Ascending aorta (tissue), 2 donors: Measurements from ENCODE around the gene KBTBD2. TPM values are rescaled to one million over a fixed set of nuclear protein-coding genes. Genes with fewer than 3 reads are reported as not detected.

ENCODE experiments used
- DNase-seq, 2 donors: peaks; one replicate each; pipeline ENCODE4 v3.0.0-alpha.2; 2019; ENCODE audit warnings: low spot score in 2 of 2
- H3K27ac ChIP-seq, 2 donors: fragments of 200-600 bp; sonication (generic); one replicate each; pipeline ENCODE4 v1.5.1; 2016 to 2017; ENCODE audit warnings: mild to moderate bottlenecking in 1 of 2
- H3K27me3 ChIP-seq: fragments of 200-600 bp; sonication (generic); one replicate; pipeline ENCODE4 v1.5.1; 2017
- H3K36me3 ChIP-seq, 2 donors: fragments of 200-600 bp; sonication (generic); one replicate each; pipeline ENCODE4 v1.5.1; 2016
- H3K4me1 ChIP-seq, 2 donors: fragments of 200-600 bp; sonication (generic); one replicate each; pipeline ENCODE4 v1.5.1; 2016 to 2017; ENCODE audit warnings: mild to moderate bottlenecking in 1 of 2
- H3K4me3 ChIP-seq, 2 donors: fragments of 200-600 bp; sonication (generic); one replicate each; pipeline ENCODE4 v1.5.1; 2016 to 2017; ENCODE audit warnings: mild to moderate bottlenecking in 1 of 2
- H3K9me3 ChIP-seq, 2 donors: fragments of 200-600 bp; sonication (generic); one replicate each; pipeline ENCODE4 v1.5.1; 2016
- intact Hi-C: fragments of 100-400 bp; cut with DNase I; formaldehyde crosslinking; loops from one replicate; pipeline ENCODE4 v1.15.1; 2023
- total RNA-seq: library from RNA; depleted of rRNA; stranded (reverse); fragments of >200 nt; gene quantifications from one replicate; pipeline ENCODE4 v1.1.0, GENCODE V29; 2016
- TF ChIP-seq, protein P1 (sequence below), 3 experiments: fragments of 200-600 bp in 2 of 3; fragments of 450-650 bp in 1 of 3; sonication (generic) in 2 of 3; IDR thresholded peaks; one replicate each; pipeline ENCODE4 v1.5.1; 2016 to 2019; ENCODE audit warnings: antibody characterized with exemption in 3 of 3, mild to moderate bottlenecking in 1 of 3, moderate library complexity in 1 of 3

KBTBD2 gene
- total RNA-seq, 1 donor from 2014 or later = 16.1 TPM

DNA sequence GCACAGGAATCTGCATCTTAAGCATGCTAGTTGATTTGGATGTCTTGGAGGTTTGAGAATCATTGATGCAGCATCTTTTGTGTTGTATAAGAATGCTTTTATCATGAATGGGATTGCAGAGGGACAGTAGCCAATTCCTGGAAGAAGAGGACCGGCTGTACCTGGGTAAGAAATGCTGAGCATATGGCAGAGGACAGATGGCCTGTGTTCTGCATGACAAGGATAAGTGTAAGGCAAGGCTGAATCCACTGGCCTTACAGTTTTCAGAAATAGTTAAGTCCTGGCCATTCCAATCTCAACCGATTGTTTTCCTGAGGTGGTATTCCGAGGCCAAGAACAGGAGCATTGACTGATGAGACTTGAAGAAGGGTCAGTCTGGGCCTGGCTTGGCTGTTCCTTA is 24.4 kb upstream of the KBTBD2 start:
- DNase-seq = no peak
- Histone ChIP-seq H3K36me3 (peaks cover 25 to 58% of the 10 kb centered on the region in 2 donors), H3K27me3 (no peaks in the 10 kb centered on the region), H3K4me1 (no peaks in the 10 kb centered on the region), H3K9me3 (no peaks in the 10 kb centered on the region), H3K4me3 (no peak overlapping the region), H3K27ac (no peak overlapping the region)
- TF ChIP-seq, protein P1, sequence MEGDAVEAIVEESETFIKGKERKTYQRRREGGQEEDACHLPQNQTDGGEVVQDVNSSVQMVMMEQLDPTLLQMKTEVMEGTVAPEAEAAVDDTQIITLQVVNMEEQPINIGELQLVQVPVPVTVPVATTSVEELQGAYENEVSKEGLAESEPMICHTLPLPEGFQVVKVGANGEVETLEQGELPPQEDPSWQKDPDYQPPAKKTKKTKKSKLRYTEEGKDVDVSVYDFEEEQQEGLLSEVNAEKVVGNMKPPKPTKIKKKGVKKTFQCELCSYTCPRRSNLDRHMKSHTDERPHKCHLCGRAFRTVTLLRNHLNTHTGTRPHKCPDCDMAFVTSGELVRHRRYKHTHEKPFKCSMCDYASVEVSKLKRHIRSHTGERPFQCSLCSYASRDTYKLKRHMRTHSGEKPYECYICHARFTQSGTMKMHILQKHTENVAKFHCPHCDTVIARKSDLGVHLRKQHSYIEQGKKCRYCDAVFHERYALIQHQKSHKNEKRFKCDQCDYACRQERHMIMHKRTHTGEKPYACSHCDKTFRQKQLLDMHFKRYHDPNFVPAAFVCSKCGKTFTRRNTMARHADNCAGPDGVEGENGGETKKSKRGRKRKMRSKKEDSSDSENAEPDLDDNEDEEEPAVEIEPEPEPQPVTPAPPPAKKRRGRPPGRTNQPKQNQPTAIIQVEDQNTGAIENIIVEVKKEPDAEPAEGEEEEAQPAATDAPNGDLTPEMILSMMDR (IDR thresholded peaks at IDR 0.05) = no peak
- intact Hi-C loops = no loop called here

DNA sequence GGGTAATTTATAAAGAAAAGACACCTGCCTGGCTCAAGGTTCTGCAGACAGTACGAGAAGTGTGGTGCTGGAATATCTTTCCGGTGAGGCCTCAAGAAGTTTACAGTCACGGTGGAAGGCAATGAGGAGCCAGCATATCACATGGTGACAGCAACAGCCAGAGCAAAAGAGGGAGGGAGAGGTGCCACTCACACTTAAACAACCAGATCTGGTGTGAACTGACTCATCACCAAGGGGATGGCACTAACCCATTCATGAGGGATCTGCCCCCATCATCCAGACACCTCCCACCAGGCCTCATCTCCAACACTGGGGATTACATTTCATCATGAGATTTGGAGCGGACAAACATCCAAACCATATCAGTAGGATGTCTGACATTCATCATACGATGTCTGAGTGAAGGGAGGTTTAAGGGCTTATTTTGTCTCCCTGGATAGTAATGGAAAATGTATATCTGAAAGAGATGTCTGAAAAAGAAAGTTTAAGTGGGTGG is 23.5 kb upstream of the KBTBD2 start:
- TF ChIP-seq, protein P1 (IDR thresholded peaks at IDR 0.05) = no peak
- Histone ChIP-seq H3K9me3 (no peaks in the 10 kb centered on the region), H3K27me3 (no peaks in the 10 kb centered on the region), H3K4me1 (peaks cover 0 to 4% of the 10 kb centered on the region in 2 donors), H3K27ac (no peak overlapping the region), H3K4me3 (no peak overlapping the region), H3K36me3 (peaks cover 18 to 50% of the 10 kb centered on the region in 2 donors)
- intact Hi-C loops = no loop called here
- DNase-seq = no peak

DNA sequence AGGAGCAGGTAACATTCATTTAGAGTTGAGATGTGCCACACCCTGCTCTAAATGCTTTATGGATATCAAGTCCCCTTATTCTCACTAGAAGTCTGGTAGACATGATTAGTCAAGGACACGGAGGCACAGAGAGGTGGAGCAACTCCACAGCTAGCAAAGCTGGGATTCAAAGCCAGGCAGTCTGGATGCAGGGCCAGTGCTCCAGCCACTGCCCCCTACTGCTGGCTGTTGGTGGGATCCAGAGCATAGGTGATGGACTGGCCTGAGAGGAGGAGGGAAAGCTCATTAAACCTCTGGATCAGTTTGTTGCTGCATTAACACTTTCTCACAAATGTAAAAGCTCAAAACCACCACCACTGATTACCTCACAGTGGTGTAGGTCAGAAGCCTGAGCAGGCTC is 22.6 kb upstream of the KBTBD2 start:
- Histone ChIP-seq H3K27me3 (no peaks in the 10 kb centered on the region), H3K4me1 (peaks cover 0 to 4% of the 10 kb centered on the region in 2 donors), H3K27ac (no peak overlapping the region), H3K36me3 (peaks cover 12 to 42% of the 10 kb centered on the region in 2 donors), H3K4me3 (no peak overlapping the region), H3K9me3 (no peaks in the 10 kb centered on the region)
- TF ChIP-seq, protein P1 (IDR thresholded peaks at IDR 0.05) = no peak
- no peak for DNase-seq
- intact Hi-C loops = no loop called here

DNA sequence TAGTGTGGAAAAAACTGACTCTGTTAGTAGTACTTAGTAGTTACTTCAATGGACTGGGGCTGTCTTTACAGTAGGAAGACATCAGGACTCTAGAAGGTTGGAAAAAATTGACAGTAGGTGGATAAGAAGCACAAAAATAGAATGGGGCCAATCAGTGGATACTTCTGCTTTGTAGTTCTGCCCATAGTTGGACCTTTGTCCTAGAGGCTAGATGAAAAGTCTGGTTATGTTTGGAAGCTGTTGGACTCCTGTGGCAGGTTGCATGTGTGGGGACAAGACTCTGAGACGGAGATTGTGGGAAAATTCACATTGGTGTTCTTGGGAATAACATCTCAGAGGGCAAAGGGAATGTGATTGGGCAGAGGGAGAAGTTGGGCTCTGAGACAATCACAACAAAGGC is 18.6 kb upstream of the KBTBD2 start:
- H3K27me3 ChIP-seq = no peaks in the 10 kb centered on the region
- DNase-seq = no peak
- intact Hi-C loops = no loop called here
- H3K36me3 ChIP-seq = peaks cover 0 to 8% of the 10 kb centered on the region in 2 donors
- H3K9me3 ChIP-seq = no peaks in the 10 kb centered on the region
- TF ChIP-seq, protein P1 (IDR thresholded peaks at IDR 0.05) = no peak
- no peak overlapping the region for H3K4me3 ChIP-seq
- H3K4me1 ChIP-seq = peaks cover 0 to 4% of the 10 kb centered on the region in 2 donors
- no peak overlapping the region for H3K27ac ChIP-seq

DNA sequence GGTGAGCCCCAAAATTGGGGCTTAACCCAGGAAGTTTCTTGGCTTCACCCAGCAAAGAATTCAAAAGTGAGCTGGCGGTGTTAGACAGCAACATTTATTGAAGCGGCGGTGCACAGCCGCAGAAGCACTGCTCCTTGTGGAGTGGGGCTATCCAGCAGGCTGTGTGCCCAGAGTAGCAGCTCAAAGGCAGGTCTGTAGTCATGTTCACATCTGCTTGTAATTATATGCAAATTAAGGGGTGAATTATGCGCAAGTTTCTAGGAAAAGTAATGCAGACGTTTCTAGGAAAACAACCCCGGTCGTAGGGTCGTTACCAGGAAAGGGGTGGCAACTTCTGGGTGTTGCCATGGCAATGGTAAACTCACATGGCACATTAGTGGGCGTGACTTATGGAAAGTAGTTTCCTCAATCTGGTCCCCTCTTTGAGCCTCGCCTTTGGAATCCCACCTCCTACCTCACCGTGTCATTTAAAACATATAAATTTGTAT is 13.7 kb upstream of the KBTBD2 start:
- Histone ChIP-seq H3K27me3 (no peaks in the 10 kb centered on the region), H3K4me3 (peak overlapping the region in 1 of 2 donors; percentile 14)
- intact Hi-C loops = no loop called here

More for the DNA sequence above, 13.7 kb upstream of the KBTBD2 start:
- peaks cover 0 to 1% of the 10 kb centered on the region in 2 donors for H3K4me1 ChIP-seq
- DNase-seq = peak in 1 of 2 donors; percentile 74
- TF ChIP-seq, protein P1 (IDR thresholded peaks at IDR 0.05) = no peak
- no peaks in the 10 kb centered on the region for H3K9me3 ChIP-seq
- no peaks in the 10 kb centered on the region for H3K36me3 ChIP-seq
- H3K27ac ChIP-seq = no peak overlapping the region
